ENCODE measurements around the gene EGFL7.

The EGFL7 gene

DNA sequence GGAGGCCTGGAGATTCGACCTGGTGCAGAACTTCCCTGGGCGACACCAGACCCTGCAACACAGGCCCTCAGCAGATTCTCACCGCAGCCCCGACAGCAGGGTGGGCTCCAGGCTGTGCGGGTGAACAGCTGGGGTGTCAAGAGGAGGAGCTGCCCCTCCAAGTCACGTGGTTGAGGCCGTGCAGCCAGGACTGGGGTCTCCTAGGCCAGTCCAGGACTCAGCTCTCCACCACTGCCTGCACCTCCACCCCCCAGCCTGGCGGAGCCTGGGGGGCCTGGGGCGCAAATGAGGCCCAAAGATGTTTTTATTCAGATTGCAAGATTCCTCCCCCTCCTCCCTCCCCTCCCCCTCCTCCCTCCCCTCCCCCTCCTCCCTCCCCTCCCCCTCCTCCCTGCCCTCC, 33.8 kb downstream of the EGFL7 start:
- ChIA-PET CTCF (interaction anchor here (0.9 to 4.0 kb wide), 2 partner anchors 24 to 213 kb away, joined by 3 to 24 read pairs; no protein-coding TSS in a partner anchor), POLR2A (no interaction called here)
- no peak for TF ChIP-seq ZBTB48 (tag by site-specific recombination; IDR thresholded peaks at IDR 0.05)
- no peak for TF ChIP-seq EGR2 (tag by site-specific recombination; IDR thresholded peaks at IDR 0.05; ENCODE audit: low read depth)
- Histone ChIP-seq H3K27ac (ENCODE audit: extremely low read depth, low read depth, low read length) (no peak overlapping the region), H3K4me3 (ENCODE audit: low read depth, low read length) (no peak overlapping the region), H3K36me3 (ENCODE audit: control insufficient read depth in 2 of 2, insufficient read depth in 1 of 2, low read length in 2 of 2) (no peaks in the 10 kb centered on the region), H3K9me3 (ENCODE audit: control insufficient read depth, insufficient read depth, low read depth, low read length) (no peaks in the 10 kb centered on the region), H3K4me1 (ENCODE audit: control insufficient read depth, insufficient read depth, low read length) (no peaks in the 10 kb centered on the region)

DNA sequence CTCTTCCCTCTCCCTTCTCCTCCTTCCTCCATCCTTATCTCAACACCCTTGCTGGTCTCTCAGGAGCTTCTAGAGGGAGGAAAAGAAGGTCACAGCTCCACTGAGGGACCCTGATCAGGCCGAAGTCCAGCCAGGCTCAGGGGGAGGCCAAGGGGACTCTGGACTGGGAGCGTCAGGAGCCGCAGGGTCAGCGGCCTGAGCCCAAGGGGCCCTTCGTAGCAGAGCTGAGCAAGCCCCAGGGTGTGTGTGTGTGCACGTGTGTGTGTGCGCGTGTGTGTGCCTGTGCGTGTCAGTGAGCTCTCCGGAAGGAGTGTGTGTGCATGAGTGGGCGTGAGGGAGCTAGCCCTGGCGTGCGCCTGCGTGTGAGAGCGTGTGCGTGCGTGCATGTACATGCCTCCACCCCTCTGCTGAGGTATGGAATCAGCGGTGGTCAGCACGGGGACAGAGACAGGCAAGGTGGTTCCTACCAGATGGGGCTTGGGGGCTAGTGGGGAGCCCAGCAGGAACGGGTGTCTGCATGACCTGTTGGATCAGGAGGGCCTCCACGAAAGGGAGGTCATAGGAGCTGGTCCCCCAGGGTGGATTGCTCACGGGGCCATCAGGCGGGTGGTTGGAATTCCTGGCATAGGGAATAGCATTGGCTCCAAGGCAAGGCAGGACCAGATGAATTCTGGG, 34.6 kb downstream of the EGFL7 start:
- H3K36me3 ChIP-seq (ENCODE audit: control insufficient read depth in 2 of 2, insufficient read depth in 1 of 2, low read length in 2 of 2), result no peaks in the 10 kb centered on the region
- H3K9me3 ChIP-seq (ENCODE audit: control insufficient read depth, insufficient read depth, low read depth, low read length), result no peaks in the 10 kb centered on the region
- H3K4me3 ChIP-seq (ENCODE audit: low read depth, low read length), result no peak overlapping the region
- ChIA-PET POLR2A (interaction anchor here (1.0 kb wide), 1 partner anchor 31 kb away, joined by 4 read pairs; no protein-coding TSS in a partner anchor), CTCF (interaction anchor here (0.6 to 3.0 kb wide), 3 partner anchors 14 to 164 kb away, joined by 3 to 18 read pairs (median 3); no protein-coding TSS in a partner anchor)
- TF ChIP-seq GLIS2 (tag by site-specific recombination; IDR thresholded peaks at IDR 0.05) (peak; percentile 34), ZNF777 (tag by site-specific recombination; IDR thresholded peaks at IDR 0.05; ENCODE audit: borderline replicate concordance) (no peak), ZNF416 (tag by site-specific recombination; IDR thresholded peaks at IDR 0.05) (no peak), ZNF19 (tag by site-specific recombination; IDR thresholded peaks at IDR 0.05; ENCODE audit: low read depth) (no peak), ZNF16 (tag by site-specific recombination; IDR thresholded peaks at IDR 0.05; ENCODE audit: low read depth) (no peak), ZNF701 (tag by site-specific recombination; IDR thresholded peaks at IDR 0.05) (no peak), ZNF140 (tag by site-specific recombination; IDR thresholded peaks at IDR 0.05) (no peak), SCRT2 (tag by site-specific recombination; IDR thresholded peaks at IDR 0.05) (peak; percentile 55), ZFHX2 (tag by site-specific recombination; conservative IDR thresholded peaks at IDR 0.05) (peak; percentile 55), ZEB2 (tag by site-specific recombination; IDR thresholded peaks at IDR 0.05) (no peak), ZNF133 (tag by site-specific recombination; IDR thresholded peaks at IDR 0.05) (no peak)
- TF ChIP-seq, protein P1, sequence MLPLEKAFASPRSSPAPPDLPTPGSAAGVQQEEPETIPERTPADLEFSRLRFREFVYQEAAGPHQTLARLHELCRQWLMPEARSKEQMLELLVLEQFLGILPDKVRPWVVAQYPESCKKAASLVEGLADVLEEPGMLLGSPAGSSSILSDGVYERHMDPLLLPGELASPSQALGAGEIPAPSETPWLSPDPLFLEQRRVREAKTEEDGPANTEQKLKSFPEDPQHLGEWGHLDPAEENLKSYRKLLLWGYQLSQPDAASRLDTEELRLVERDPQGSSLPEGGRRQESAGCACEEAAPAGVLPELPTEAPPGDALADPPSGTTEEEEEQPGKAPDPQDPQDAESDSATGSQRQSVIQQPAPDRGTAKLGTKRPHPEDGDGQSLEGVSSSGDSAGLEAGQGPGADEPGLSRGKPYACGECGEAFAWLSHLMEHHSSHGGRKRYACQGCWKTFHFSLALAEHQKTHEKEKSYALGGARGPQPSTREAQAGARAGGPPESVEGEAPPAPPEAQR (tag by site-specific recombination; IDR thresholded peaks at IDR 0.05), result no peak
- TF ChIP-seq, protein P2, sequence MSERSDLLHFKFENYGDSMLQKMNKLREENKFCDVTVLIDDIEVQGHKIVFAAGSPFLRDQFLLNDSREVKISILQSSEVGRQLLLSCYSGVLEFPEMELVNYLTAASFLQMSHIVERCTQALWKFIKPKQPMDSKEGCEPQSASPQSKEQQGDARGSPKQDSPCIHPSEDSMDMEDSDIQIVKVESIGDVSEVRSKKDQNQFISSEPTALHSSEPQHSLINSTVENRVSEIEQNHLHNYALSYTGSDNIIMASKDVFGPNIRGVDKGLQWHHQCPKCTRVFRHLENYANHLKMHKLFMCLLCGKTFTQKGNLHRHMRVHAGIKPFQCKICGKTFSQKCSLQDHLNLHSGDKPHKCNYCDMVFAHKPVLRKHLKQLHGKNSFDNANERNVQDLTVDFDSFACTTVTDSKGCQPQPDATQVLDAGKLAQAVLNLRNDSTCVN (tag by site-specific recombination; optimal IDR thresholded peaks at IDR 0.05), result peak; percentile 6
- TF ChIP-seq, protein P3, sequence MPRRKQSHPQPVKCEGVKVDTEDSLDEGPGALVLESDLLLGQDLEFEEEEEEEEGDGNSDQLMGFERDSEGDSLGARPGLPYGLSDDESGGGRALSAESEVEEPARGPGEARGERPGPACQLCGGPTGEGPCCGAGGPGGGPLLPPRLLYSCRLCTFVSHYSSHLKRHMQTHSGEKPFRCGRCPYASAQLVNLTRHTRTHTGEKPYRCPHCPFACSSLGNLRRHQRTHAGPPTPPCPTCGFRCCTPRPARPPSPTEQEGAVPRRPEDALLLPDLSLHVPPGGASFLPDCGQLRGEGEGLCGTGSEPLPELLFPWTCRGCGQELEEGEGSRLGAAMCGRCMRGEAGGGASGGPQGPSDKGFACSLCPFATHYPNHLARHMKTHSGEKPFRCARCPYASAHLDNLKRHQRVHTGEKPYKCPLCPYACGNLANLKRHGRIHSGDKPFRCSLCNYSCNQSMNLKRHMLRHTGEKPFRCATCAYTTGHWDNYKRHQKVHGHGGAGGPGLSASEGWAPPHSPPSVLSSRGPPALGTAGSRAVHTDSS (tag by site-specific recombination; IDR thresholded peaks at IDR 0.05), result no peak
- TF ChIP-seq, protein P4, sequence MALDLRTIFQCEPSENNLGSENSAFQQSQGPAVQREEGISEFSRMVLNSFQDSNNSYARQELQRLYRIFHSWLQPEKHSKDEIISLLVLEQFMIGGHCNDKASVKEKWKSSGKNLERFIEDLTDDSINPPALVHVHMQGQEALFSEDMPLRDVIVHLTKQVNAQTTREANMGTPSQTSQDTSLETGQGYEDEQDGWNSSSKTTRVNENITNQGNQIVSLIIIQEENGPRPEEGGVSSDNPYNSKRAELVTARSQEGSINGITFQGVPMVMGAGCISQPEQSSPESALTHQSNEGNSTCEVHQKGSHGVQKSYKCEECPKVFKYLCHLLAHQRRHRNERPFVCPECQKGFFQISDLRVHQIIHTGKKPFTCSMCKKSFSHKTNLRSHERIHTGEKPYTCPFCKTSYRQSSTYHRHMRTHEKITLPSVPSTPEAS (tag by site-specific recombination; IDR thresholded peaks at IDR 0.05), result peak; percentile 87
- no peak overlapping the region for H3K27ac ChIP-seq (ENCODE audit: extremely low read depth, low read depth, low read length)
- H3K4me1 ChIP-seq (ENCODE audit: control insufficient read depth, insufficient read depth, low read length), result no peaks in the 10 kb centered on the region

Measured in HEK293 (cell line).